ENCODE results near the gene TNIP2. TPM values are rescaled to one million over a fixed set of nuclear protein-coding genes. Genes with fewer than 3 reads are reported as not detected.

Gene TNIP2
- total and polyA plus RNA-seq, 4 donors, result 10.5 to 20.7 (median 13.5) TPM

DNA sequence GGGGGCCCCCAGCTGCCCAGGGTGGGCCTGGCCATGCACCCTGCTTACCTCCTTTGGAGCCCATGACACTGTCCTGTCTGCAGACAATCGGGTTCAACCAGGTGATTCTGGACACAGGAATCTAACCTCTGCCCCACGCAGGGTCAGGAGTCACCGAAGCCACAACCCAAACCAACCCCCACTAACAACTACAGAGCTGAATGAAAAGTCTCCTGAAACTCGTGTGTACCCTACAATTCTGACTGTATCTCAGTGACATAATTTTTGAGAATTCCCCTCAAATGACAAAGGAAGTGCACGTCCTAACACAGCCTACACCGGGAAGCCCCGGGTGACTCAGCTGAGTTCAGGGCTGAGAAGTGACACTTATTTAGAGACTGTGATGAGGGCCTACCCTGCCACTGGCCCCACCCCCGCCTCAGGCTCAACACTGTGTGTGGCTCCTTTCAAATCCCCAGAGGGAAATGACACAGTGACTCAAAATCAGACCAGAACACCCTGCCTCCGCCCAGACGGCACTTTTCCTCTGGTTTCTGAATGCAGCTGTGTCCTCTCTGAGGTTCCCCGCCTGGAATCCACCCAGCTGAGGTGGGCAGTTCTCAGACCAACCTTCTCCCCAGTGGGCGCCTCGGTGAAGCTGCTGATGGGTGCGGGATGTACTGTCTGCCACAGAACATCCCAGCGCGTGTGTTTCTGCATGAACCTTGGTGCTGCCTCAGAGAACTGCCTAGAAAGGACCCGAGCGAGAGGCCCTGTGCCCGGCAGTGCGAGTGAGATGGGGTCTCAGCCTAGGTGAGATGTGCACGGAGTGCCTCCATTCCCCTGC, 9.9 kb downstream of the TNIP2 start:
- Histone ChIP-seq H3K9ac (ENCODE audit: low read depth in 1 of 2, low read length in 2 of 2) (no peak overlapping the region), H3K27ac (ENCODE audit: low read depth in 1 of 2, low read length in 2 of 2) (peak overlapping the region; percentile 43 to 61), H3K36me3 (ENCODE audit: control insufficient read depth in 4 of 4, insufficient read depth in 3 of 4, low read depth in 1 of 4, low read length in 3 of 4) (peaks cover 6 to 51% (median 27%) of the 10 kb centered on the region in 4 donors), H3K4me3 (ENCODE audit: low read depth in 1 of 3, low read length in 3 of 3) (no peak overlapping the region), H3K27me3 (ENCODE audit: control insufficient read depth in 4 of 4, insufficient read depth in 4 of 4, low read length in 3 of 4) (no peaks in the 10 kb centered on the region), H3K4me1 (ENCODE audit: control insufficient read depth in 4 of 4, insufficient read depth in 4 of 4, low read length in 3 of 4) (peaks cover 0 to 2% (median 0%) of the 10 kb centered on the region in 4 donors), H3K9me3 (ENCODE audit: control insufficient read depth in 4 of 4, low read length in 3 of 4) (no peaks in the 10 kb centered on the region)
- no peak for DNase-seq (ENCODE audit: low spot score)
- no peak for TF ChIP-seq EGR1 (IDR thresholded peaks at IDR 0.05; ENCODE audit: low read depth in 2 of 2)
- TF ChIP-seq HNF4A (conservative IDR thresholded peaks at IDR 0.05), result no peak
- TF ChIP-seq, protein P1, sequence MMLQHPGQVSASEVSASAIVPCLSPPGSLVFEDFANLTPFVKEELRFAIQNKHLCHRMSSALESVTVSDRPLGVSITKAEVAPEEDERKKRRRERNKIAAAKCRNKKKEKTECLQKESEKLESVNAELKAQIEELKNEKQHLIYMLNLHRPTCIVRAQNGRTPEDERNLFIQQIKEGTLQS (IDR thresholded peaks at IDR 0.05), result no peak
- TF ChIP-seq JUND (IDR thresholded peaks at IDR 0.05), result peak in 1 of 2 donors; percentile 25
- TF ChIP-seq HNF4G (IDR thresholded peaks at IDR 0.05), result no peak
- TF ChIP-seq TAF1 (conservative IDR thresholded peaks at IDR 0.05), result no peak
- no peak for TF ChIP-seq FOXA2 (IDR thresholded peaks at IDR 0.05)
- TF ChIP-seq GABPA (IDR thresholded peaks at IDR 0.05 in 1 of 2, conservative IDR thresholded peaks at IDR 0.05 in 1 of 2), result no peak
- TF ChIP-seq, protein P2, sequence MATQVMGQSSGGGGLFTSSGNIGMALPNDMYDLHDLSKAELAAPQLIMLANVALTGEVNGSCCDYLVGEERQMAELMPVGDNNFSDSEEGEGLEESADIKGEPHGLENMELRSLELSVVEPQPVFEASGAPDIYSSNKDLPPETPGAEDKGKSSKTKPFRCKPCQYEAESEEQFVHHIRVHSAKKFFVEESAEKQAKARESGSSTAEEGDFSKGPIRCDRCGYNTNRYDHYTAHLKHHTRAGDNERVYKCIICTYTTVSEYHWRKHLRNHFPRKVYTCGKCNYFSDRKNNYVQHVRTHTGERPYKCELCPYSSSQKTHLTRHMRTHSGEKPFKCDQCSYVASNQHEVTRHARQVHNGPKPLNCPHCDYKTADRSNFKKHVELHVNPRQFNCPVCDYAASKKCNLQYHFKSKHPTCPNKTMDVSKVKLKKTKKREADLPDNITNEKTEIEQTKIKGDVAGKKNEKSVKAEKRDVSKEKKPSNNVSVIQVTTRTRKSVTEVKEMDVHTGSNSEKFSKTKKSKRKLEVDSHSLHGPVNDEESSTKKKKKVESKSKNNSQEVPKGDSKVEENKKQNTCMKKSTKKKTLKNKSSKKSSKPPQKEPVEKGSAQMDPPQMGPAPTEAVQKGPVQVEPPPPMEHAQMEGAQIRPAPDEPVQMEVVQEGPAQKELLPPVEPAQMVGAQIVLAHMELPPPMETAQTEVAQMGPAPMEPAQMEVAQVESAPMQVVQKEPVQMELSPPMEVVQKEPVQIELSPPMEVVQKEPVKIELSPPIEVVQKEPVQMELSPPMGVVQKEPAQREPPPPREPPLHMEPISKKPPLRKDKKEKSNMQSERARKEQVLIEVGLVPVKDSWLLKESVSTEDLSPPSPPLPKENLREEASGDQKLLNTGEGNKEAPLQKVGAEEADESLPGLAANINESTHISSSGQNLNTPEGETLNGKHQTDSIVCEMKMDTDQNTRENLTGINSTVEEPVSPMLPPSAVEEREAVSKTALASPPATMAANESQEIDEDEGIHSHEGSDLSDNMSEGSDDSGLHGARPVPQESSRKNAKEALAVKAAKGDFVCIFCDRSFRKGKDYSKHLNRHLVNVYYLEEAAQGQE (IDR thresholded peaks at IDR 0.05), result no peak
- TF ChIP-seq, protein P3, sequence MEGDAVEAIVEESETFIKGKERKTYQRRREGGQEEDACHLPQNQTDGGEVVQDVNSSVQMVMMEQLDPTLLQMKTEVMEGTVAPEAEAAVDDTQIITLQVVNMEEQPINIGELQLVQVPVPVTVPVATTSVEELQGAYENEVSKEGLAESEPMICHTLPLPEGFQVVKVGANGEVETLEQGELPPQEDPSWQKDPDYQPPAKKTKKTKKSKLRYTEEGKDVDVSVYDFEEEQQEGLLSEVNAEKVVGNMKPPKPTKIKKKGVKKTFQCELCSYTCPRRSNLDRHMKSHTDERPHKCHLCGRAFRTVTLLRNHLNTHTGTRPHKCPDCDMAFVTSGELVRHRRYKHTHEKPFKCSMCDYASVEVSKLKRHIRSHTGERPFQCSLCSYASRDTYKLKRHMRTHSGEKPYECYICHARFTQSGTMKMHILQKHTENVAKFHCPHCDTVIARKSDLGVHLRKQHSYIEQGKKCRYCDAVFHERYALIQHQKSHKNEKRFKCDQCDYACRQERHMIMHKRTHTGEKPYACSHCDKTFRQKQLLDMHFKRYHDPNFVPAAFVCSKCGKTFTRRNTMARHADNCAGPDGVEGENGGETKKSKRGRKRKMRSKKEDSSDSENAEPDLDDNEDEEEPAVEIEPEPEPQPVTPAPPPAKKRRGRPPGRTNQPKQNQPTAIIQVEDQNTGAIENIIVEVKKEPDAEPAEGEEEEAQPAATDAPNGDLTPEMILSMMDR (IDR thresholded peaks at IDR 0.05; ENCODE audit: low read depth, low read length, missing input control), result no peak
- TF ChIP-seq SP1 (IDR thresholded peaks at IDR 0.05), result no peak
- no peak for TF ChIP-seq RAD21 (IDR thresholded peaks at IDR 0.05)
- peak in 1 of 2 donors; percentile 21 for TF ChIP-seq RXRA (IDR thresholded peaks at IDR 0.05)
- WGBS, result 74% methylated on average over 21 of the region's 21 CpGs

DNA sequence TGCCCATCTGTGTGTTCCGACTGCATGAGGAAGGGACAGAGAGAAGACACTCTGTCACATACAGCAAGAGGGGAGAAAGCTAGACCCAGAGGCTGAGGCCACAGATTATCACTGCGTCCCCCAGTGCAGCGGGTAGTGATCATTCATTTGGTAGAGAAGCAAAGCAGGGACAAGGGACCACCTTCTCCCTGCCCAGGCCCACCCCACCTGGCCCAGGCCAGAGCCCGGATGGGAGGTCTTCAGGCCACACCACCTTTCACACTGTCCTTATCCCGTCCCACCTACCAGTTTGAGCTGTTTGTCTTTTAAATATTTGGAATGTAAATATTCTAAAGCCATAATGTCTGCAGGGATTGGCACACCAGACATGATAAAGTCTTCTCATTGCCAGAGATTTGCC, 10.6 kb downstream of the TNIP2 start:
- peaks cover 0 to 2% (median 0%) of the 10 kb centered on the region in 4 donors for H3K4me1 ChIP-seq (ENCODE audit: control insufficient read depth in 4 of 4, insufficient read depth in 4 of 4, low read length in 3 of 4)
- H3K36me3 ChIP-seq (ENCODE audit: control insufficient read depth in 4 of 4, insufficient read depth in 3 of 4, low read depth in 1 of 4, low read length in 3 of 4), result peaks cover 6 to 51% (median 27%) of the 10 kb centered on the region in 4 donors
- H3K27me3 ChIP-seq (ENCODE audit: control insufficient read depth in 4 of 4, insufficient read depth in 4 of 4, low read length in 3 of 4), result no peaks in the 10 kb centered on the region
- no peak for TF ChIP-seq RAD21 (IDR thresholded peaks at IDR 0.05)
- TF ChIP-seq, protein P4, sequence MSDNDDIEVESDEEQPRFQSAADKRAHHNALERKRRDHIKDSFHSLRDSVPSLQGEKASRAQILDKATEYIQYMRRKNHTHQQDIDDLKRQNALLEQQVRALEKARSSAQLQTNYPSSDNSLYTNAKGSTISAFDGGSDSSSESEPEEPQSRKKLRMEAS (IDR thresholded peaks at IDR 0.05), result no peak
- H3K4me3 ChIP-seq (ENCODE audit: low read depth in 1 of 3, low read length in 3 of 3), result no peak overlapping the region
- peak overlapping the region; percentile 16 to 61 for H3K27ac ChIP-seq (ENCODE audit: low read depth in 1 of 2, low read length in 2 of 2)
- H3K9ac ChIP-seq (ENCODE audit: low read depth in 1 of 2, low read length in 2 of 2), result no peak overlapping the region
- WGBS, result 92% methylated on average over 5 of the region's 5 CpGs
- H3K9me3 ChIP-seq (ENCODE audit: control insufficient read depth in 4 of 4, low read length in 3 of 4), result no peaks in the 10 kb centered on the region
- no peak for DNase-seq (ENCODE audit: low spot score)
